ENCODE results near the gene LMAN2. TPM values are rescaled to one million over a fixed set of nuclear protein-coding genes. Genes with fewer than 3 reads are reported as not detected.

Gene LMAN2
- polyA plus RNA-seq, 3 donors, result 148 to 275 (median 259) TPM

GRCh38 chr5:177347699-177348098 lies 3.8 kb downstream of the LMAN2 start:
- Histone ChIP-seq H3K9me3 (replicated peaks in 1 of 2; ENCODE audit: control insufficient read depth in 1 of 2, insufficient read depth in 1 of 2, low read length in 2 of 2) (no peaks in the 10 kb centered on the region), H3K4me3 (replicated peaks in 1 of 3; ENCODE audit: low read depth in 2 of 3, low read length in 3 of 3) (no peak overlapping the region), H3K27me3 (ENCODE audit: control insufficient read depth in 2 of 2, insufficient read depth in 2 of 2, low read length in 2 of 2) (no peaks in the 10 kb centered on the region), H3K79me2 (ENCODE audit: insufficient read depth, low read length) (peaks cover 92% of the 10 kb centered on the region), H2AFZ (ENCODE audit: insufficient read depth, low read depth, low read length, poor library complexity, severe bottlenecking) (no peak overlapping the region), H3K4me1 (ENCODE audit: control insufficient read depth in 1 of 2, insufficient read depth in 2 of 2, low read length in 2 of 2) (peaks cover 28 to 36% of the 10 kb centered on the region in 2 donors), H4K20me1 (ENCODE audit: insufficient read depth, low read length) (peaks cover 79% of the 10 kb centered on the region), H3K36me3 (replicated peaks in 1 of 2; ENCODE audit: control insufficient read depth in 1 of 2, insufficient read depth in 2 of 2, low read length in 2 of 2) (peaks cover 30 to 60% of the 10 kb centered on the region in 2 donors), H3K27ac (ENCODE audit: low read depth in 1 of 2, low read length in 2 of 2) (no peak overlapping the region), H3K4me2 (replicated peaks; ENCODE audit: extremely low read depth, low read length, poor library complexity, severe bottlenecking) (no peak overlapping the region), H3K9ac (ENCODE audit: insufficient read depth, low read length, poor library complexity, severe bottlenecking) (no peak overlapping the region)
- Mint-ChIP-seq H3K27me3 (ENCODE audit: low read depth in 3 of 3) (no peaks in the 10 kb centered on the region), H3K4me3 (no peak overlapping the region), H3K36me3 (peaks cover 36 to 56% of the 10 kb centered on the region in 2 donors), H3K27ac (no peak overlapping the region), H3K4me1 (peaks cover 37% of the 10 kb centered on the region), H3K9me3 (no peaks in the 10 kb centered on the region)
- no peak for DNase-seq
- TF ChIP-seq, protein P1, sequence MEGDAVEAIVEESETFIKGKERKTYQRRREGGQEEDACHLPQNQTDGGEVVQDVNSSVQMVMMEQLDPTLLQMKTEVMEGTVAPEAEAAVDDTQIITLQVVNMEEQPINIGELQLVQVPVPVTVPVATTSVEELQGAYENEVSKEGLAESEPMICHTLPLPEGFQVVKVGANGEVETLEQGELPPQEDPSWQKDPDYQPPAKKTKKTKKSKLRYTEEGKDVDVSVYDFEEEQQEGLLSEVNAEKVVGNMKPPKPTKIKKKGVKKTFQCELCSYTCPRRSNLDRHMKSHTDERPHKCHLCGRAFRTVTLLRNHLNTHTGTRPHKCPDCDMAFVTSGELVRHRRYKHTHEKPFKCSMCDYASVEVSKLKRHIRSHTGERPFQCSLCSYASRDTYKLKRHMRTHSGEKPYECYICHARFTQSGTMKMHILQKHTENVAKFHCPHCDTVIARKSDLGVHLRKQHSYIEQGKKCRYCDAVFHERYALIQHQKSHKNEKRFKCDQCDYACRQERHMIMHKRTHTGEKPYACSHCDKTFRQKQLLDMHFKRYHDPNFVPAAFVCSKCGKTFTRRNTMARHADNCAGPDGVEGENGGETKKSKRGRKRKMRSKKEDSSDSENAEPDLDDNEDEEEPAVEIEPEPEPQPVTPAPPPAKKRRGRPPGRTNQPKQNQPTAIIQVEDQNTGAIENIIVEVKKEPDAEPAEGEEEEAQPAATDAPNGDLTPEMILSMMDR (IDR thresholded peaks at IDR 0.05), result no peak
- WGBS (ENCODE audit: insufficient coverage), result 87% methylated on average over 3 of the region's 4 CpGs
- intact Hi-C loops (cut with micrococcal nuclease), result loop anchor here in 1 of 2 donors (5.0 kb wide), 1 partner anchor 35 kb away; the partner anchor contains the start of gene MXD3

GRCh38 chr5:177346820-177347219 lies 4.6 kb downstream of the LMAN2 start:
- Histone ChIP-seq H3K4me2 (replicated peaks; ENCODE audit: extremely low read depth, low read length, poor library complexity, severe bottlenecking) (no peak overlapping the region), H3K79me2 (ENCODE audit: insufficient read depth, low read length) (peaks cover 95% of the 10 kb centered on the region), H3K36me3 (replicated peaks in 1 of 2; ENCODE audit: control insufficient read depth in 1 of 2, insufficient read depth in 2 of 2, low read length in 2 of 2) (peaks cover 39 to 66% of the 10 kb centered on the region in 2 donors), H4K20me1 (ENCODE audit: insufficient read depth, low read length) (peaks cover 88% of the 10 kb centered on the region), H3K27me3 (ENCODE audit: control insufficient read depth in 2 of 2, insufficient read depth in 2 of 2, low read length in 2 of 2) (no peaks in the 10 kb centered on the region), H3K9me3 (replicated peaks in 1 of 2; ENCODE audit: control insufficient read depth in 1 of 2, insufficient read depth in 1 of 2, low read length in 2 of 2) (no peaks in the 10 kb centered on the region), H3K9ac (ENCODE audit: insufficient read depth, low read length, poor library complexity, severe bottlenecking) (no peak overlapping the region), H3K27ac (ENCODE audit: low read depth in 1 of 2, low read length in 2 of 2) (no peak overlapping the region), H3K4me3 (replicated peaks in 1 of 3; ENCODE audit: low read depth in 2 of 3, low read length in 3 of 3) (no peak overlapping the region), H3K4me1 (ENCODE audit: control insufficient read depth in 1 of 2, insufficient read depth in 2 of 2, low read length in 2 of 2) (peaks cover 19 to 27% of the 10 kb centered on the region in 2 donors), H2AFZ (ENCODE audit: insufficient read depth, low read depth, low read length, poor library complexity, severe bottlenecking) (no peak overlapping the region)
- DNase-seq, result no peak
- WGBS (ENCODE audit: insufficient coverage), result 95% methylated on average over 2 of the region's 4 CpGs
- H3K4me1 Mint-ChIP-seq, result peaks cover 29% of the 10 kb centered on the region
- peak overlapping the region in 1 of 7 donors; percentile 18 for H3K27ac Mint-ChIP-seq
- H3K4me3 Mint-ChIP-seq, result no peak overlapping the region
- H3K27me3 Mint-ChIP-seq (ENCODE audit: low read depth in 3 of 3), result no peaks in the 10 kb centered on the region
- TF ChIP-seq, protein P1 (IDR thresholded peaks at IDR 0.05), result no peak
- intact Hi-C loops (cut with micrococcal nuclease), result loop anchor here in 1 of 2 donors (5.0 kb wide), 1 partner anchor 35 kb away; the partner anchor contains the start of gene MXD3
- peaks cover 41 to 65% of the 10 kb centered on the region in 2 donors for H3K36me3 Mint-ChIP-seq
- no peaks in the 10 kb centered on the region for H3K9me3 Mint-ChIP-seq
